HG03045 (cell line): ENCODE data around the gene PLEKHG2.

Source experiments
- ATAC-seq: cut with Tn5 transposase; IDR thresholded peaks from one replicate; pipeline ENCODE4 v1.9.1; 2021; ENCODE audit warnings: mild to moderate bottlenecking, moderate library complexity; ENCODE audit not compliant: unreplicated experiment

Gene PLEKHG2

GRCh38 chr19:39415111-39416046 lies 2.9 kb downstream of the PLEKHG2 start:
- no peak for ATAC-seq

GRCh38 chr19:39416152-39417120 lies 4.0 kb downstream of the PLEKHG2 start:
- no peak for ATAC-seq

- no peak for ATAC-seq
These were observed 5.2 kb downstream of the PLEKHG2 start for GRCh38 chr19:39417463-39418181.

- no peak for ATAC-seq
These were observed 6.5 kb downstream of the PLEKHG2 start for GRCh38 chr19:39419003-39419402.

GRCh38 chr19:39420769-39421168 lies 8.3 kb downstream of the PLEKHG2 start:
- no peak for ATAC-seq

- ATAC-seq = no peak
These were observed 9.6 kb downstream of the PLEKHG2 start for GRCh38 chr19:39422020-39422419.

GRCh38 chr19:39423258-39424086 lies 11.0 kb downstream of the PLEKHG2 start:
- ATAC-seq = no peak

- ATAC-seq = no peak
These were observed 12.5 kb downstream of the PLEKHG2 start for GRCh38 chr19:39424934-39425333.

GRCh38 chr19:39425744-39426143 lies 13.3 kb downstream of the PLEKHG2 start:
- ATAC-seq = no peak

GRCh38 chr19:39426170-39426569 lies 13.7 kb downstream of the PLEKHG2 start:
- no peak for ATAC-seq

GRCh38 chr19:39427707-39428106 lies 15.2 kb downstream of the PLEKHG2 start:
- ATAC-seq = no peak

GRCh38 chr19:39428283-39429112 lies 16.0 kb downstream of the PLEKHG2 start:
- no peak for ATAC-seq

GRCh38 chr19:39430675-39431593 lies 18.5 kb downstream of the PLEKHG2 start:
- ATAC-seq = no peak

GRCh38 chr19:39432677-39433025 lies 20.2 kb downstream of the PLEKHG2 start:
- no peak for ATAC-seq

- no peak for ATAC-seq
These were observed 21.1 kb downstream of the PLEKHG2 start for GRCh38 chr19:39433480-39434079.

GRCh38 chr19:39434123-39435076 lies 21.9 kb downstream of the PLEKHG2 start:
- no peak for ATAC-seq
